A673 (cell line): ENCODE measurements around the gene DMAC2. TPM values are rescaled to one million over a fixed set of nuclear protein-coding genes. Genes with fewer than 3 reads are reported as not detected.

Experiments
- BruUV-seq: library from RNA; stranded (reverse); fragments of 400-500 nt; replicated peaks from 2 replicates; lab custom pipeline; 2021; lab: Mats Ljungman, UMichigan
- CTCF ChIA-PET: fragments of 300-600 bp; sonication (Branson Sonifier 250); formaldehyde crosslinking; loops from one replicate; lab custom pipeline; 2022; ENCODE audit warnings: antibody characterized with exemption; lab: Charles Lee
- POLR2A ChIA-PET: fragments of 300-600 bp; sonication (Branson Sonifier 250); formaldehyde crosslinking; loops from one replicate; lab custom pipeline; 2022; ENCODE audit warnings: antibody characterized with exemption; ENCODE audit not compliant: low non-redundant PET; lab: Charles Lee
- DNase-seq: peaks from one replicate; pipeline ENCODE4 v3.0.0-alpha.2; 2015; ENCODE audit warnings: low spot score
- H3K27ac ChIP-seq: fragments of 200-600 bp; sonication (generic); 2 replicates; pipeline ENCODE4 v1.5.1; 2016; ENCODE audit warnings: mixed run types, low read depth, mild to moderate bottlenecking, mixed read lengths, antibody characterized with exemption, low read length; ENCODE audit not compliant: poor library complexity, severe bottlenecking
- H3K27me3 ChIP-seq: fragments of 200-600 bp; sonication (generic); replicated peaks from 2 replicates; pipeline ENCODE4 v1.6.1; 2017; ENCODE audit warnings: mixed run types, low read depth, mild to moderate bottlenecking, mixed read lengths, antibody characterized with exemption, low read length; ENCODE audit not compliant: insufficient read depth, poor library complexity
- H3K36me3 ChIP-seq: fragments of 200-600 bp; sonication (generic); 2 replicates; pipeline ENCODE4 v1.6.1; 2016; ENCODE audit warnings: mixed run types, mild to moderate bottlenecking, mixed read lengths, antibody characterized with exemption, low read length; ENCODE audit not compliant: insufficient read depth, poor library complexity, severe bottlenecking
- H3K4me1 ChIP-seq: fragments of 200-600 bp; sonication (generic); 2 replicates; pipeline ENCODE4 v1.6.1; 2017; ENCODE audit warnings: mixed run types, mild to moderate bottlenecking, mixed read lengths, antibody characterized with exemption, low read length; ENCODE audit not compliant: insufficient read depth, poor library complexity, severe bottlenecking
- H3K4me3 ChIP-seq: fragments of 200-600 bp; sonication (generic); 2 replicates; pipeline ENCODE4 v1.5.1; 2016; ENCODE audit warnings: low read depth, mixed run types, mild to moderate bottlenecking, mixed read lengths, low read length; ENCODE audit not compliant: poor library complexity, severe bottlenecking
- H3K9me3 ChIP-seq: fragments of 200-600 bp; sonication (generic); 2 replicates; pipeline ENCODE4 v1.6.1; 2016; ENCODE audit warnings: mixed run types, low read depth, mild to moderate bottlenecking, mixed read lengths, antibody characterized with exemption, low read length; ENCODE audit not compliant: poor library complexity, severe bottlenecking
- CTCF ChIP-seq: fragments of 300-800, 200-600 bp; sonication (generic); conservative IDR thresholded peaks from 2 replicates; pipeline ENCODE4 v1.5.1; 2017; ENCODE audit warnings: low read depth, mild to moderate bottlenecking, antibody characterized with exemption, low read length, moderate library complexity, mixed read lengths
- EZH2 ChIP-seq: fragments of 200-600 bp; sonication (generic); IDR thresholded peaks from 2 replicates; pipeline ENCODE4 v1.6.1; 2017; ENCODE audit warnings: borderline replicate concordance, low read depth, mild to moderate bottlenecking, mixed read lengths, antibody characterized with exemption, low read length; ENCODE audit not compliant: poor library complexity, severe bottlenecking
- intact Hi-C: fragments of 100-400 bp; cut with micrococcal nuclease; formaldehyde crosslinking; loops from one replicate; pipeline ENCODE4 v1.10.0; 2022; ENCODE audit not compliant: unreplicated experiment
- total RNA-seq: library from RNA; stranded (reverse); gene quantifications from 2 replicates; pipeline ENCODE4 v1.2.3, GENCODE V29; 2021

The DMAC2 gene
- total RNA-seq, 1 experiment from 2014 or later, result 96.6 TPM

- POLR2A ChIA-PET, result no interaction called here
- DNase-seq, result peak; percentile 35
- no peak for TF ChIP-seq CTCF
- TF ChIP-seq EZH2, result no peak
- H3K36me3 ChIP-seq, result peaks cover 16% of the 10 kb centered on the region
- H3K4me1 ChIP-seq, result peaks cover 25% of the 10 kb centered on the region
- H3K4me3 ChIP-seq, result no peak overlapping the region
- peak overlapping the region; percentile 26 for H3K27ac ChIP-seq
- no peaks in the 10 kb centered on the region for H3K27me3 ChIP-seq
- H3K9me3 ChIP-seq, result no peaks in the 10 kb centered on the region
- CTCF ChIA-PET, result no interaction called here
- intact Hi-C loops, result no loop called here
- BruUV-seq, result no TSS peak
Measured at GRCh38 chr19:41430922-41431321, 8.8 kb downstream of the DMAC2 start.

GRCh38 chr19:41428481-41428859 is 11.2 kb downstream of the DMAC2 start:
- TF ChIP-seq CTCF (no peak), EZH2 (no peak)
- ChIA-PET POLR2A (no interaction called here), CTCF (no interaction called here)

GRCh38 chr19:41427647-41428480 is 11.8 kb downstream of the DMAC2 start:
- no peaks in the 10 kb centered on the region for H3K9me3 ChIP-seq
- H3K27me3 ChIP-seq, result no peaks in the 10 kb centered on the region
- ChIA-PET POLR2A (no interaction called here), CTCF (no interaction called here)
- no TSS peak for BruUV-seq
- H3K4me3 ChIP-seq, result no peak overlapping the region
- peak overlapping the region; percentile 70 for H3K27ac ChIP-seq
- TF ChIP-seq CTCF (no peak), EZH2 (no peak)
- peaks cover 25% of the 10 kb centered on the region for H3K4me1 ChIP-seq
- peaks cover 19% of the 10 kb centered on the region for H3K36me3 ChIP-seq
- intact Hi-C loops, result no loop called here
- DNase-seq, result peak; percentile 17

More at GRCh38 chr19:41428481-41428859, 11.2 kb downstream of the DMAC2 start:
- Histone ChIP-seq H3K4me1 (peaks cover 25% of the 10 kb centered on the region), H3K4me3 (no peak overlapping the region), H3K9me3 (no peaks in the 10 kb centered on the region), H3K27ac (peak overlapping the region; percentile 70), H3K36me3 (peaks cover 17% of the 10 kb centered on the region), H3K27me3 (no peaks in the 10 kb centered on the region)
- DNase-seq, result peak; percentile 16
- no TSS peak for BruUV-seq
- intact Hi-C loops, result no loop called here
